Measurements from ENCODE around the gene LTBP2.

Gene LTBP2

DNA sequence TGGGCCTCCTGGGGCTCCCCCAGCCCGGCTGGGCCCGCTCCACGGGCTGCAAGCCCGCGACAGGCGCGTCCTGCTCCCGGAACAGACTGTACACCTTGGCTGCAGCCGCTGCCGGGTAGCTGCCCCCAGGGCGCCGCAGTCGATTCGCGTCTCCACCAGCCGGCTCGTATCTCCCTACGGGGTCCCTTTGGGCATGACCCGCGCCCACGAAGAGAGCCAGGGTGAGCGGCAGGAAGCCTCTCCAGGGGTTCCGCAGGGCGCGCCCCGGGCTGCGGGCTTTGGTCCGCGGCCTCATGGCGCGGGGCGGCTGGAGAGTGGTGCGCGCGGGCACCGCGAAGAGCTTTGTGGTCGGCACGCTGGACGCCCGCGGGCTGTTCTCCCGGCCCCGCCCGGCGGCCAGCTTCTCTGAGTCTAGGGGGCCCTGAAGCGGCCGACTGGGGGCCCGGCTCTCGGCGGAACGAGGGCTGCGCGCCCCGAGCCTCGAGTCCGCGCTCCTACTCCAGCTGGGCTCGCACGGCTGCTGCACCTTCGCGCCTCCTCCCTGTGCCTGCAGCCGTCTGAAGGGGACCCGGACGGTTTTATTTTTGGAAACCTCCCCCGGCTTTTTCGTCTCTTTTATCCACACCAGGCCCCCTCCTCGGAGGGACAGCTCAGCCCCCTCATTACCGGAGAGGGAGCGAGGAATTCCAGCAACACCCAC, at the start of gene LTBP2:
Gene LTBP2 (minus strand): TSS at position 588 of the 700 bp plus-strand sequence. CDS start 293 bp downstream, at position 295.
- DNase-seq = no peak

DNA sequence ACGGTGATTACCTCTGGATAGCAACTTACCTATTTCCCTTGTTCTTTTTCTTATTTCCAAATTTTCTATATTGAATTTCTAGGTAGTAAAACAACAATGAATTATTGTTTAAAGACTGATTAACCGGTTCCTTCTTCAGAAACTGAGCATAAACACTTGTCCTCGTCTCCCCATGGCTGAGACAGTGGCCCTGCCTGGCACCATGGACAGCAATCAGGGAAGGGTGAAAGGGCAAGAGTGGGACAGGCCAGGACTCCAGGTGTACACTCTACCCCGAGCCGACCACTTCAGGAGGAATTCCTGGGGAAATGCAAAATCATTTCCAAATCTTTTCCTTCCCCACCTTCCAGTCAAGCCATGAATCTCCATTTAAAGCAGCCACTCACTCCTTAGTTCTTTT, 48.8 kb upstream of the LTBP2 start:
- no peak for DNase-seq

DNA sequence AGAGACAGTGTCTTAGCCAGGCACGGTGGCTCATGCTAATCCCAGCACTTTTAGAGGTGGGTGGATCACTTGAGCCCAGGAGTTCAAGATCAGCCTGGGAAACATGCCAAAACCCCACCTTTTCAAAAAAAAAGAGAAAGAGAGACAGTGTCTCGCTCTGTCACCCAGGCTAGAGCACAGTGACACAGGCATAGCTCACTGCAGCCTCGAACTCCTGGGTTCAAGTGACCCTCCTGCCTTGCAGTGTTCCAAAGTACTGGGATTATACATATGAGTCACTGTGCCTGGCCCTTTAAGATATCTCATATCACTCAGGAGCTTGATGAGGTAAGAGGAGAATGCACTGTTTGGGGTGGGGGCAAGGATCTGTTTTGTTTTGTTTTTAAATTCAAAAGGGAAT, 48.1 kb upstream of the LTBP2 start:
- no peak for DNase-seq

DNA sequence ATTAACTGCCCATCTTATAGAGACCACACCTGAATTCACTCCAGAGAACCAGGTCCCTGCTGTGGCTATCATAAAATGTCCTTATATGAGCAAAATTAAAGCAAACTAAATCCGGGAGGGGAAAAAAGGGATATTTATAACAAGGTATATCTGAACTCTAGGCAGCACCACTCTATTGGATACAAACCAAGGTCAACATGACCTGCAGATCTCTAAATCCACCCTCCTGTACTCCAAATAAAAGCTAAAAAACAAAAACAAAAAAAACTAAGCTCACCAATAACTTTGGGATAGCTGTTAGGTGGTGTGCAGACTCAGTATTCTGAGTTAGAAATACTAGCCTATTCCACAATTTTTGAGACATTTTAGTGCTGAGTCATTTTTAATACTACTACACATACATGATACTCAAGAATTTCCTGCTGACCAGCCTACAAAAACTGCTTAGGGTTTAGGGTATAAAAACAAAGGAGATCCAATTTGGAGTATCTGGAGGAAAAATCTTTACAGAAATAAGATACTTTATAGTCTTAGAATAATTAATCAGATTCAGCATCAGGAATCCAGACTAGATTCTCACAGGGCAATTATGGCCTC, 46.6 kb upstream of the LTBP2 start:
- DNase-seq = no peak

DNA sequence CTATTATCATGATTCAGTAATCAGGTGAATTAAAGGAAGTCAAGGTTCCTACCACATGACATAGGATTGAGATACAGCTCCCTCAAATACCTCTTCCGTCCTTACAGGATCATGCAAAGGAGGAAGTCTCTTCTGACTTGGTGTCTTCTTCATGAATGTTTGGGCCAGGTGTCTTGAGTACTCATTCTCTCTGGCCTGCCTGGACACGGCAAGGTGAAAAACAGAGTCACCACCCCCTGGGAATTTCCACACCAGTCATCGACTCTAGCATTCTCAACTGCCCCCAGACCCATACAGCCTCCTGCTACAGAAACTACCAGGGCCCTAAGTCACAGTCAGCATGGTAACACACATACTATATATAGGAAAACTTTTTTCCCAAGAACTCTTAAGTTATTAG, 44.9 kb upstream of the LTBP2 start:
- no peak for DNase-seq

DNA sequence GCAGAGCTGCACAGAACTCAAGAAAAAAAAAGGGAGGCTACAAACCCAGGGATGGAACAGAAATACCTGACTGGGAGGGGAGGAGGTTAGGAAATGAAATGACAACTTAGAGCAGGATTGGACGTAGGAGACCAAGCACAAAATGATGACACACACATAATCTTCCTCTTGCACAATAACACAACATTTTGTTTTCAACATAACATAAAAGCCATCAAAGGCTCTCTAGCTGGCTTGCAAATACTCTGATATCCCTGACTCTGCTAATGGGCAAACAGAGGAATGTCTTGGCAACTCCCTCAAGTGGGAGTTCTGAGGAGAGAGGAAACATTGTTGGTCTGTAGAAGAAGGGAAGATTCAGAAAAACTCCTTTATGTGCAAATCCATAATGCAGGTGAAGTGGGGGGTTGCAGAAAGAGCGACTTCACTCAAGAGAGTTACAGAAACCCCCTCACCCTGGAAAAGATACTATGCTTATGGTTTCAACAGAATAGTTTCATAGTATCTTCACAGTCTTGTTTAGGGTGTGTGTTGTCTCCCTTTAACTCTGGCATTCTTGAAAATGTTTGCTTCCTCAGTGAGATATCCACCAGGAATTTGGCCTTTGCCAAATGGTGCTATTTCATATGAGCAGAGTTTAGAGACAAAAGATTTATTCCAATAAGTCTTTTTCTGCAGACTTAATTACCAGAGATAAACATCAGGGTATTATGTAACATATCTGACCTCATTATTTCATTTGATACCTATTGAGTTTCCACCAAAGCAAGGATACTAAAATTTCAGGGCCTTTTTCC, 43.8 kb upstream of the LTBP2 start:
- DNase-seq = no peak

DNA sequence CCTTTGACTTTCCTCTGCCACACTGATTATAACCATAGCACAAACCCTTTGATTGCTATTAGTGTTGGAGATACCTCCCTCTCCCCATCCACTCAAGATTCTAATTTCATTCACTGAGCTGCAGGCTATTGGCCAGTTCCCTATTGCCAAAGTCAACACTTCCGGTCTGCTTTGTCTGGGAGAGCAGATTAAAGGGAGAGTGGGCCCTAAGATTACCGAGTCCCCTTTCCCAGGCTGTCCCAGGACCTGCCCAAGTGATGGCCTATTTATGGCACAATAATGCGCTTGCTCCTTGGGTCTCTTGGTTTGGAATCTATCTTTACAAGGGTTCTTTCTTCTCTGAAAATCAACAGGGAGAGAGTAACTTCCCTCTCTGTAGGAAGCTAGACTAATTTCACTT, 42.9 kb upstream of the LTBP2 start:
- no peak for DNase-seq

DNA sequence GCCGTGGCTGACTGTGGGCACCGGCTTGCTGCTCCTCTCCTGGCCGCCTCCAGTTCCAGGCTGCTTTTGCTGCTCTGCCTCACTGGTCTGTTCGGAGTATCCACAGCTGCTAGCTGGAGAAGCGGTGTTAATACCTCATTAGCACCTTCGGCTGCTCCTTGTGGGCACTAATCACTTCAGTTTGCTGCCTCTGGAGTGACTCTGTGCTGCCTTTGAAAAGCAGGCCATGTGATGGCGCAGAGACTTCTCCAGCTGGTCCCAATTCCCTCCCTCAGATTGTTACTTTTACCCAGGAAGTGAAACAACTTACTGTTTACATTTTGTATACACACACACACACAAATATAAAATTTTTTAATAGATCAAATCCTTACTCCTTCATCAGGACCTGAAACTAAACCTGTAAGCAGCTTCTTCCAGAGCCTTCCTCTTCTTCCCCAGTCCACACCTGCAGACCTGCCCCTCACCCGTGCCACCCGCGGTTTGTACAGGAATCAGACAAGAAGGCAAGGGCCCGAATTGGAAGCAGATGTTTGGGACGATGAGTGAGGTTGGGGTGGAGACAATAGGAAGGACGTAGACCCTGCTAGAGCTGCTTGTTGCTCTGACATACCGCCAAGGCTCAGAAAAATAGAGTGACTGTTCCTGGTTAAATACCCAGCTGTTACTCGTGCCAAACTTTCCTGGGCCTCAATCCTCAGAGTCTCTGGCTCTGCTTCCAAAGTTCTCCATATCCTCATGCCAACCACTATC, 41.5 kb upstream of the LTBP2 start:
- DNase-seq = no peak

DNA sequence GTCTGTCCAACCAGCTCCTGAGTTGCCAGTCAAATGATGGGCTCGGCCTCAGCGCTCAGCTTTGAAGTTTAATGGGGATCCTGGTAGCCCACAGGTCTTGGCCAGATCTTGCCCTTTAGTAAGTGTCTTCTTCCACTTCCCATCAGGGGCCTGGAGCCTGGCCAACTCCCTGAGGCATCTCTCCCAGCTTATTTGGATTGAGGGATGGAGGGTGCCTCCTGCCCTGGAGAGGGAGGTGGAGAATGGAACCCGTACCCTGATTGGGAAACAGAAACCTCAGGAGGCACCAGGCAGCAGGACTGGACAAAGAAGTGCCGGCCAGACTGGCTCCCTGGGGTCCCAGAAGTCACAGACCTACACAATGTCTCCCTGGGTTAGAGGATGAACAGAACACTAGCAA, 40.5 kb upstream of the LTBP2 start:
- DNase-seq = no peak

DNA sequence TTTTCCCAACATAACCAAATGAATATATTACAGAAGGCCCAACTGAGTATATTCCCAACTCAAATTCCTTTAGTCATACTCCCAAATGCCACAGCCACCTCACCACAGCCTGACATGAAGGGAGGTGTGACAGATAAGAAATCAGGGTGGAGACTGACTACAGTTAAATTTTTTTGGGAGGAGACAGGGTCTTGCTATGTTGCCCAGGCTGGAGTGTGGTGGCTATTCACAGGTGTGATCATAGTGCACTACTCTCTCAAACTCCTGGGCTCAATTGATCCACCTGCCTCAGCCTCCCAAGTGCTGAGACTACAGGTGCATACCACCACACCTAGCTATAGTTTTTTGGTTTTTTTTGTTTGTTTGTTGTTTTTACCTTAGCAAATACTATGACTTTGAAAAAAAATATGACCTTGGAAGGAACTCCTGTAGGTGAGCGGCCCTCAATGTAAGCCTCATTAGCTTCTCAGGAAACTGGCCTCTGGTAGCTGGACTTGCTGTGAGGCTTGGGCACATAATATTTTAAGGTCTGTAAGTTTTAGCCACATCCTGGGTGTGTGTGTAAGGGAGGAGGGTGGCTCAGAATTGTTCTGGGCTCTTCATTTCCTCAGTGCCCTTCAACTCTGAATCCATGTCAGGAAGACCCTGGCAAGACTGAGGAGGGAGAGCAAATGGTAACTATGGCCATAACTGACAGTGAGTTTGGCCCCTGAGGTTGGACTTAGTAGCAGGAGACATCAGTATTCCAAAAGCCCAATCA, 39.1 kb upstream of the LTBP2 start:
- DNase-seq = no peak

DNA sequence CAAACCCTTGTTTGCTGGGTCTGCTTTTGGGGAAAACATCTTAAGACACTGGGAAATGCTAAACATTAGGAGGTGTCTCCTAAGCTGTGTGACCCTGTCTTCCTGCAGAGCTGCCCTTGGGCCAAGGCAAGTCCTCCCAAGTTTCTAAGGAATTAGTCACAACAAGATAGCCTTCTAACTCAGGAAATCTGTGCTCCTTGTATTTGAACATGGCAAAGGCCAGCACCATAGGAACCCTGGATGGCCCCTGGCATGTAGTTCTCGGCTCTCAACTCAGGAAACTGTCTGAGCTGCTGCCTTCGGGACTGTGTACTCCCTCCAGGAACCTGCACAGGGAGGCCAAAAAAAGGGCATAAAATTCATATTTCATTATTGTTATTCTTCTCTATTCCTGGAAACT, 37.6 kb upstream of the LTBP2 start:
- no peak for DNase-seq

DNA sequence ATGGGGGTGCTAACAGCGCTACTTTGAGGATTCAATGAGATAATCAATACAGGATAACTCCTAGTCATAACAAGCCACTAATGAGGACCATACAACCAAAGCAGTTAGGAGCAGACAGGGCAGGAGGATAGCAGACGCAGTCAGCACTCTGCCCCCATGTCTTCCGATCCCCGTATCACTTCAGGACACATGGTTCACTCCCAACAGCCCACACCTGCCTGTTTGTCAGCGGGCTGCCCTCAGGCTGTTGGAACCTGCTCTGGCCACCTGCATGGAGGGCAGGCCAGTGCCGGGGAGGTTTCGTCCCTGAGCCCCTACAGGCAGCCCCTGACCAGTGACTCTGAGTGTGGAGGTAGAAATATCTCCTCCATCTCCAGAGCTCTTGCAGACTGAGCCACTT, 37.1 kb upstream of the LTBP2 start:
- no peak for DNase-seq

DNA sequence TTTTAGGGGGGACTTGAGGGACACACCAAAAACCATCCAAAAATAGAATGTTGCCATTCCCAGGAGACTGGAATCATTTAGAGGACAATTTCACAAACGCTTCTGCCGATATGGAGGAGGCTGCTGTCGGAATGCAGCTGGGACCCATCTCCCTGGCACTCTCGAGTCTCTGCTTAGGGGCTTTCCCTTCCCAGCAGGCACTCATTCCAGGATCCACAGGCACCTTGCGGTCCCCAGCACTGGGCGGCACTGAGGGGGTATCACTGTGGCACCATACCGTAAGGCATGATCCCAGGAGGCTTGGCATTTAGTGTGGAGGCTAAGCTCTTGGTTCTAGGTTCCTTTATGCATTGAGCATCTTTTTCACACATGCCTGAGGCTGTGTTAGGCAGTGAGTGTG, 36.6 kb upstream of the LTBP2 start:
- no peak for DNase-seq

DNA sequence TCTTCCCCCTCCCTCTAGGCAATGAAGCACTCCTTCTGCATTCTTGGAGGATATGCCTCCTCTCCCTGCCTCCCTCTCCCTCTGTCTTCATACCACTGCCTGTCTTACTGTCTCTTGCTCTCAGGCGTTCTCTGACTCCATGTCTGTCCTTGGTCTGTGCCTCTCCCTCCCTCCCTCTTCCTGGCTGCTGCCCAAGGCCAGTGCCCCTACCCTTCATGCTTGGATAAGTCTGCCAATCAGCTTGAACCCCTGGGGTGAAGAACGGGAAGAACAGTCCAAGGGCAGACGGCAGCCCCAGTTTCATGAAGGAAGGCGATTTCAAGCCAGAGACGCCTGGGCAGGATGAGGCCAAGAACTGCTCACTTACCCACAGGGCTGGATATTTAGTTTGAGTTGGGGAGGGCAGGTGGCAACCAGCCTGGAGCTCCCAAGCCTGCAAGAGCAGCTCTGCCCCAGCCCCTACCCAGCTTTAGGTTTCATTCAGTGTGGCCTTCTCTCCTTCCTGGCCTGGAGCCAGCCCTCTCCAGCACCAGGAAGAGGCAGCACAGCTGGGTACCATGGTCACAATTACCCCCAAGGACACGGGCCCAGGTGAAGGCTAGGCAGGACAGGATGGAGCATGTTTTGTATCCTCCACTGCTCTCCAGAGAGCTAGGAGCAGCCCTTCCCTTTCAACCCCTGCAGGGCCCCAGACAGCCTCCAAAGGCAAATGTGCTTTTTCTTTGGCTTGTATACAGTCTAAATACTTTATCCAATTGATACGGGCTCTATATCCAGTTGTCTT, 35.8 kb upstream of the LTBP2 start:
- DNase-seq = peak; percentile 72

DNA sequence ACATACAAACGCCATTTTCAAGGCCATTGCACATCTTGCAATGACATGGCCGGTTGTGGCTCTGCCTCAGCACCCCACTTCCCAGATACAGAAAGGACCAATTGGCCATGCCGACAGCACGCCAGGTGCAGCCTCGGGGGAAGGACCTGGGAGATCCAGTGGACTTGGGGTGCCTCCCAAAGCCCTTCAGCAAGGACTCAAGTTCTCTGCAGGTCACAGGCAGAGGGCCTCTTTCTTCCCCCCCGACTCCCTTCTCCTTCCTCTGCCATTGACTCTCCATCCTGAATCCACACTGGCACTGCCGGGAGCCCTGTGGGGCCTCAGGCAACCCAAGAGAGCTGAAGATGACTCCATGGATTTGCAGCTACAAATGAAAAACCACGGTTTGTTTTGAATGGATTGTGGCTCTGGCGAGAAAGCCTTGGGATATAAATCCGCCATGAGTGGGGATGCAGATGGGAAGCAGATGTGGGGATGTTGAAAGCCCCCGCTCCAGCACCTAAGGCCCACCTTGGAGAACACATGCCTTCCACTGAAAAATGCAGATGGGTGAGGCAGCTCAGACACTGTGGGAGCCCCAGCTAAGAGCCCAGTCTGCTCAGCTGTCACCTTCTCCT, 35.1 kb upstream of the LTBP2 start:
- no peak for DNase-seq

DNA sequence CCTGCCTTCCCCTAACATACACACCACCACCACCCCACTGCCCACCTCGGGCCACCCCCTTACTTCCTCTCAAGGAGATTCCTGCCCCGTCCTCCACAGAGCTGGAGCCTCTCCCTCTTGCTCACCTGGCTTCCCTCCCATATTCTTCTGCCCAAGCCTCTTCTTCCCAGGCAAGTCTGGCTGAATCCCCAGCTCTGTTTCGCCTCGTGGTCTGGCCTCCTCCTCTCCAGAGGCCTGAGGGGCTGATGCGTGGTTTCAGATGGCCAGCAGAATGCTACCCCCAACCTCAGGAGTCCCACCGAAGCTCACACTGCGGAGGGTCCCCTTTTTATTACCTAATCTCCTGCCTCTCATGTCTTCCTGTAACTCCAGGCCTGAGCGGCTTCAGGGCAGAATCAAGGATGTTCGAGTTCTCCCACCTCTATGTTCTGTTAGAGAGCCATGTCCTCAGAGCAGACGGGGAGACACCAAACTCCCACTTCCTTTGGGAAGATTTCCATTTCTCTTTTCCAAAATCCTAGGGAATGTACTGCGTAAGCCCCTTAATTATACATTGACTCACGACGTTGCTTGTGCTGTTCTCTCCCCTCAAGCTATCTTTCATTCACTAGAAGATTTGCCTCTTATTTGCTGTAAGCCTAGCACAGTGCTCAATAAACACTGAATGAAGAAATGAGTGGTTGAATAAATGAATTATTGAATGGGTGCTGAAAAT, 33.9 kb upstream of the LTBP2 start:
- DNase-seq = no peak

DNA sequence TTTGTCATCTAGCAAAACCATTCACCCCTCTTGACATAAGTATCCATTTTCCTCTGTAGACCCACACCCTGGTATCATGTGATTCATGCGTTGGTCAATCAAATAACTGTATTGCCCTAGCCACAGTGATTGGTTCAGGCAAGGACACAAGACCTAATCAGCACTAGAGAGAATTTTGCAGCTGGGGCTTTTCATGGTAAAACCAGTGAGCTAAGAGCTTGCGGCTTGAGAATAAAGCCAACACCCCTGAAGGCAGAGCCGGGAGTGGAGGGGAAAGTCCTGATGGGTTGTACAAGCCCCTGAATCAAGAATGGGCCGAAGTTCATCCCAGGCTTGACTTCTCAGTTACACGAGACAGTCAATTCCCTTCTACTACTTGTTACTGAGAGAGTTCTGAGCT, 33.2 kb upstream of the LTBP2 start:
- DNase-seq = no peak

DNA sequence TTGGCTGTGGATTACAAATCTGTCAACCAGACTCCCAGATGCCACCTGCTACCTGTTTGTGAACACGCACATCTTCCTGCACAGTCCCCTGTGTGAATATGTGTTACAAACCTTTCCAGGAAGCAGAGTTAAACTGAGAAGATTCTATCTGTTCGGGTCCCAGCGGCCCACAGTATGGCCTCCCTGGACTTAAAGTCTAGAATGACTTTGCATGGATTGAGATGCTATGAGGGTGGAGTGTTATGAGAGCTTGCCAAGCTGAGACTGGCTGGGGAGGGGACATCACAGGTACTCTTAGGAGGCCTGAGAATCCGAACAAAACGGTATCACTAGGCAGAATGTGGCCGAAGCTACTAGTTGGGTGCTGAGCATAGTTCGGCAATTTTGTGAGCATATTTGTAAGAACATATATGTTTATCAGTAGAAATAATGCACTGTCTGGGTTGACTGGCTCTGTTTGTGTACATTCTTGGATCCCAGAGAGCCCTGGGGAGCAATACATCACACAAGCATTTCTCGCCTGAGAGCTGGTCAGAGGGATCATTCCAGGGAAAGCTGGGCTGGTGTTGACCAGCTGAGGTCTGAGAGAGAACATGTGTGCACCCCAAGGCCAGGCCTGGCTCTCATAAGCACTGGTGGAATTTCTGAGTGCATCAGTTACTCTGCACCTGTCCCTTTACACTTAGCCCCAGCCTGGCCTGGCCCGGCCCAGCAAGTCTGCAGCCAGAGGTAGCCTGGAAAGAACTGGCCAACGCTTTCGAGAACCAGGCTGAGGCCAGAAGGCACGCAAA, 29.8 kb upstream of the LTBP2 start:
- no peak for DNase-seq

DNA sequence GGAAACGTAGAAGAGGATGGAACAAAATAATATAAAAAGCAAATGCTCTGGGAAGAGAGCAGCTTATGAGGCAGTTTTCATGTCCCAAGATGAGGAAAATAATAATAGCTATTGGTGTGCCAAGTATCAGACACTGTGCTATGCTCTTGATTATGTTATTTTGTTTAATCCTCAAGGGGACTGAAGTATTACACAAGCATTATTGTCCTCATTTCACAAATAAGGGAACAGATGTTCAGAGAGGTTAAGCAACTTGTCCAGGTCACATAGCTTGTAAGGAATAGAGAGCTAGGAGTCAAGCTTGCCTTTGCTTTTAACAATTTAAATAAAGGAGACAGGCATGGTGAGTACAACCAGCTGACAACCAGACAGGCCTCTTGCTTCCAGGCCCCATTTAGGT, 26.9 kb upstream of the LTBP2 start:
- DNase-seq = no peak

DNA sequence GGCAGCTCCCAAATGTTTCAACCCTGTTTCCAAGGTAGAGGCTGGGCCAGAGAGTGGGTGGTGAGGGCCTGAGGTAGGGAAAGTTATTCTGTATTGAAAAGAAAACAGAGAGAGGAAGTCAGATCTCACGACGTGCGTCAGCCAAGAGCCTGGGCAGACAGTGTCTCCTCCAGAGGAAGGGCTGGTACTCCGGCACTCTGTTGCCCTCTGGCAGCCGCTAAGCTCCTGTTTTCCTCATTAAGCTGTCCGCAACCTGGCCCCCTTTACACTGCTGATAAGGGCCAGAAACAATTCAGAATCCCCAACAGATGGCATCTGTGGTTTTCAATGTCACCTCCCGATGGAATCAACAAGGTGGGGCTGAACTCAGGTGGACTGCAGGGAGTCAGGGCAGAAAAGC, 26.0 kb upstream of the LTBP2 start:
- DNase-seq = no peak

Measured in NCI-H2107 (cell line).